ENCODE measurements around the gene FILIP1. TPM values are rescaled to one million over a fixed set of nuclear protein-coding genes. Genes with fewer than 3 reads are reported as not detected.

The FILIP1 gene
- polyA plus RNA-seq, 1 of the 3 experiments (the other 2 are of a cell fraction), result 0.03 TPM

DNA sequence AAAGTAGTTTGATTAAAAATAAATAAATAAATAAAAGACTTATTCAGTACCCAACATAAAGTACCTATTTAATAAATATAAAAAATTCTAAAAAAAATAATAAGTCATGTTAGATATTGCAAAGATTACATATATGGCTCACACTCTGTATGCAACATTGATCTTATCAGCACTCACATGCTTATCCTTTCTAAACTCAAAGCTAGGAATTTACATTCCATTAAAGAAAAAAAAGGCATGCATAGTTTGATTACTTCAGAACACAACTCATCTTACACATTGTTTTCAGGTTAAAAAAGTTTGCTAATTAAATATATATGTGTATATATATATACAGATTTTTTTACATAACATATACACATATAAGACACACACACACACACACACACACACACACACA, 96.4 kb downstream of the FILIP1 start:
- Histone ChIP-seq H4K20me1 (ENCODE audit: insufficient read depth) (no peaks in the 10 kb centered on the region), H3K4me2 (no peak overlapping the region), H3K36me3 (replicated peaks in 1 of 2; ENCODE audit: control insufficient read depth in 1 of 2, insufficient read depth in 2 of 2, low read length in 1 of 2) (no peaks in the 10 kb centered on the region), H3K4me3 (ENCODE audit: low read depth in 2 of 2, low read length in 1 of 2) (no peak overlapping the region), H3K9me3 (no peaks in the 10 kb centered on the region), H3K9me2 (no peaks in the 10 kb centered on the region), H3K27ac (ENCODE audit: low read depth in 2 of 2, low read length in 1 of 2) (no peak overlapping the region), H3K27me3 (ENCODE audit: insufficient read depth) (no peaks in the 10 kb centered on the region), H3F3A (replicated peaks; ENCODE audit: insufficient read depth) (peaks cover 6% of the 10 kb centered on the region), H3K9ac (no peak overlapping the region), H2AFZ (ENCODE audit: low read depth) (no peak overlapping the region), H3K4me1 (ENCODE audit: control insufficient read depth in 1 of 2, insufficient read depth in 2 of 2, low read depth in 1 of 2, low read length in 1 of 2) (no peaks in the 10 kb centered on the region; a peak in 1 of 4 replicates), H3K79me2 (ENCODE audit: insufficient read depth) (no peaks in the 10 kb centered on the region)
- CTCF ChIA-PET, result no interaction called here
- POLR2A ChIA-PET, result no interaction called here
- no peak for DNase-seq
- TF ChIP-seq POLR2AphosphoS5 (IDR thresholded peaks at IDR 0.05; ENCODE audit: low read depth, low read length) (no peak), MEF2A (IDR thresholded peaks at IDR 0.05; ENCODE audit: borderline replicate concordance, low read depth) (no peak), JUND (IDR thresholded peaks at IDR 0.05) (no peak), TCF12 (IDR thresholded peaks at IDR 0.05) (no peak), NRF1 (IDR thresholded peaks at IDR 0.05; ENCODE audit: low read depth, low read length) (no peak), CHD2 (IDR thresholded peaks at IDR 0.05; ENCODE audit: low read length, partially characterized antibody) (no peak), TEAD4 (IDR thresholded peaks at IDR 0.05; ENCODE audit: borderline replicate concordance, insufficient read depth) (no peak), RFX5 (IDR thresholded peaks at IDR 0.05; ENCODE audit: low read length) (no peak), FOSL2 (IDR thresholded peaks at IDR 0.05; ENCODE audit: borderline replicate concordance, low read depth) (no peak), GABPA (IDR thresholded peaks at IDR 0.05; ENCODE audit: low read depth) (no peak), EP300 (IDR thresholded peaks at IDR 0.05; ENCODE audit: borderline replicate concordance in 1 of 2, low read depth in 1 of 2, low read length in 1 of 2) (no peak), EZH2phosphoT487 (IDR thresholded peaks at IDR 0.05; ENCODE audit: borderline replicate concordance, low read depth) (no peak), RCOR1 (IDR thresholded peaks at IDR 0.05; ENCODE audit: low read length) (no peak), SMC3 (IDR thresholded peaks at IDR 0.05; ENCODE audit: low read depth, low read length) (no peak), RXRA (IDR thresholded peaks at IDR 0.05; ENCODE audit: borderline replicate concordance, low read depth) (no peak), YY1 (IDR thresholded peaks at IDR 0.05; ENCODE audit: low read depth) (no peak)
- TF ChIP-seq, protein P1, sequence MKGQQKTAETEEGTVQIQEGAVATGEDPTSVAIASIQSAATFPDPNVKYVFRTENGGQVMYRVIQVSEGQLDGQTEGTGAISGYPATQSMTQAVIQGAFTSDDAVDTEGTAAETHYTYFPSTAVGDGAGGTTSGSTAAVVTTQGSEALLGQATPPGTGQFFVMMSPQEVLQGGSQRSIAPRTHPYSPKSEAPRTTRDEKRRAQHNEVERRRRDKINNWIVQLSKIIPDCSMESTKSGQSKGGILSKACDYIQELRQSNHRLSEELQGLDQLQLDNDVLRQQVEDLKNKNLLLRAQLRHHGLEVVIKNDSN (IDR thresholded peaks at IDR 0.05; ENCODE audit: borderline replicate concordance, low read depth), result no peak
- TF ChIP-seq, protein P2, sequence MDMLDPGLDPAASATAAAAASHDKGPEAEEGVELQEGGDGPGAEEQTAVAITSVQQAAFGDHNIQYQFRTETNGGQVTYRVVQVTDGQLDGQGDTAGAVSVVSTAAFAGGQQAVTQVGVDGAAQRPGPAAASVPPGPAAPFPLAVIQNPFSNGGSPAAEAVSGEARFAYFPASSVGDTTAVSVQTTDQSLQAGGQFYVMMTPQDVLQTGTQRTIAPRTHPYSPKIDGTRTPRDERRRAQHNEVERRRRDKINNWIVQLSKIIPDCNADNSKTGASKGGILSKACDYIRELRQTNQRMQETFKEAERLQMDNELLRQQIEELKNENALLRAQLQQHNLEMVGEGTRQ (IDR thresholded peaks at IDR 0.05; ENCODE audit: borderline replicate concordance, low read depth, low read length), result no peak
- TF ChIP-seq, protein P3, sequence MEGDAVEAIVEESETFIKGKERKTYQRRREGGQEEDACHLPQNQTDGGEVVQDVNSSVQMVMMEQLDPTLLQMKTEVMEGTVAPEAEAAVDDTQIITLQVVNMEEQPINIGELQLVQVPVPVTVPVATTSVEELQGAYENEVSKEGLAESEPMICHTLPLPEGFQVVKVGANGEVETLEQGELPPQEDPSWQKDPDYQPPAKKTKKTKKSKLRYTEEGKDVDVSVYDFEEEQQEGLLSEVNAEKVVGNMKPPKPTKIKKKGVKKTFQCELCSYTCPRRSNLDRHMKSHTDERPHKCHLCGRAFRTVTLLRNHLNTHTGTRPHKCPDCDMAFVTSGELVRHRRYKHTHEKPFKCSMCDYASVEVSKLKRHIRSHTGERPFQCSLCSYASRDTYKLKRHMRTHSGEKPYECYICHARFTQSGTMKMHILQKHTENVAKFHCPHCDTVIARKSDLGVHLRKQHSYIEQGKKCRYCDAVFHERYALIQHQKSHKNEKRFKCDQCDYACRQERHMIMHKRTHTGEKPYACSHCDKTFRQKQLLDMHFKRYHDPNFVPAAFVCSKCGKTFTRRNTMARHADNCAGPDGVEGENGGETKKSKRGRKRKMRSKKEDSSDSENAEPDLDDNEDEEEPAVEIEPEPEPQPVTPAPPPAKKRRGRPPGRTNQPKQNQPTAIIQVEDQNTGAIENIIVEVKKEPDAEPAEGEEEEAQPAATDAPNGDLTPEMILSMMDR (IDR thresholded peaks at IDR 0.05), result no peak
- TF ChIP-seq, protein P4, sequence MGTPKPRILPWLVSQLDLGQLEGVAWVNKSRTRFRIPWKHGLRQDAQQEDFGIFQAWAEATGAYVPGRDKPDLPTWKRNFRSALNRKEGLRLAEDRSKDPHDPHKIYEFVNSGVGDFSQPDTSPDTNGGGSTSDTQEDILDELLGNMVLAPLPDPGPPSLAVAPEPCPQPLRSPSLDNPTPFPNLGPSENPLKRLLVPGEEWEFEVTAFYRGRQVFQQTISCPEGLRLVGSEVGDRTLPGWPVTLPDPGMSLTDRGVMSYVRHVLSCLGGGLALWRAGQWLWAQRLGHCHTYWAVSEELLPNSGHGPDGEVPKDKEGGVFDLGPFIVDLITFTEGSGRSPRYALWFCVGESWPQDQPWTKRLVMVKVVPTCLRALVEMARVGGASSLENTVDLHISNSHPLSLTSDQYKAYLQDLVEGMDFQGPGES (IDR thresholded peaks at IDR 0.05; ENCODE audit: low read depth, low read length), result no peak
